ENCODE data around the gene CDC42SE1.
"Not testable (repeated sequence)": the region's sequence is repeated elsewhere in the genome, so short reads cannot be mapped to it uniquely, and the experiment has no call there.

Gene CDC42SE1

GRCh38 chr1:151059109-151060006 is at the start of gene CDC42SE1:
TSS of gene CDC42SE1 (minus strand) at chr1:151059622. CDS start at chr1:151055730, 3,892 bp downstream.
- DNase-seq (ENCODE audit: low read depth in 2 of 2) = peak; percentile 68 to 79

- DNase-seq (ENCODE audit: low read depth in 2 of 2) = no peak
Measured at GRCh38 chr1:151108331-151108730, 48.9 kb upstream of the CDC42SE1 start.

- no peak for DNase-seq (ENCODE audit: low read depth in 2 of 2)
Measured at GRCh38 chr1:151106894-151107293, 47.5 kb upstream of the CDC42SE1 start.

- no peak for DNase-seq (ENCODE audit: low read depth in 2 of 2)
Measured at GRCh38 chr1:151104630-151105029, 45.2 kb upstream of the CDC42SE1 start.

- no peak for DNase-seq (ENCODE audit: low read depth in 2 of 2)
Measured at GRCh38 chr1:151098126-151098525, 38.7 kb upstream of the CDC42SE1 start.

GRCh38 chr1:151097426-151097825 is 38.0 kb upstream of the CDC42SE1 start:
- DNase-seq (ENCODE audit: low read depth in 2 of 2) = not testable (repeated sequence)

GRCh38 chr1:151085953-151086559 is 26.6 kb upstream of the CDC42SE1 start:
- DNase-seq (ENCODE audit: low read depth in 2 of 2) = no peak

GRCh38 chr1:151072224-151072623 is 12.8 kb upstream of the CDC42SE1 start:
- DNase-seq (ENCODE audit: low read depth in 2 of 2) = no peak

GRCh38 chr1:151070474-151071276 is 11.3 kb upstream of the CDC42SE1 start, which contains the start of gene GABPB2:
TSS of gene GABPB2 (plus strand) at chr1:151070761. CDS start at chr1:151088190, 17,429 bp downstream.
- peak; percentile 75 to 90 for DNase-seq (ENCODE audit: low read depth in 2 of 2)

GRCh38 chr1:151069103-151069486 is 9.7 kb upstream of the CDC42SE1 start:
- no peak for DNase-seq (ENCODE audit: low read depth in 2 of 2)

GRCh38 chr1:151067185-151067584 is 7.8 kb upstream of the CDC42SE1 start:
- no peak for DNase-seq (ENCODE audit: low read depth in 2 of 2)

- no peak for DNase-seq (ENCODE audit: low read depth in 2 of 2)
Measured at GRCh38 chr1:151065089-151065645, 5.7 kb upstream of the CDC42SE1 start.

GRCh38 chr1:151062741-151063371 is 3.4 kb upstream of the CDC42SE1 start:
- no peak for DNase-seq (ENCODE audit: low read depth in 2 of 2)

GRCh38 chr1:151061704-151062103 is 2.3 kb upstream of the CDC42SE1 start:
- DNase-seq (ENCODE audit: low read depth in 2 of 2) = no peak

GRCh38 chr1:151060657-151061421 is 1.4 kb upstream of the CDC42SE1 start:
- DNase-seq (ENCODE audit: low read depth in 2 of 2) = no peak

GRCh38 chr1:151060007-151060656 is 710 bp upstream of the CDC42SE1 start, which contains the start of gene MLLT11:
TSS of gene MLLT11 (plus strand) at chr1:151060397. CDS start at chr1:151067225, 6,828 bp downstream.
- DNase-seq (ENCODE audit: low read depth in 2 of 2) = no peak

GRCh38 chr1:151058692-151059091 is 730 bp downstream of the CDC42SE1 start:
- no peak for DNase-seq (ENCODE audit: low read depth in 2 of 2)

GRCh38 chr1:151056149-151056548 is 3.3 kb downstream of the CDC42SE1 start:
- DNase-seq (ENCODE audit: low read depth in 2 of 2) = no peak

GRCh38 chr1:151055581-151055980 is 3.8 kb downstream of the CDC42SE1 start:
- no peak for DNase-seq (ENCODE audit: low read depth in 2 of 2)
